MM.1S (cell line): Measurements from ENCODE around the gene PER1.
"Not testable (repeated sequence)": the region's sequence is repeated elsewhere in the genome, so short reads cannot be mapped to it uniquely, and the experiment has no call there.

Experiments
- DNase-seq: peaks from one replicate; pipeline ENCODE4 v3.0.0-alpha.2; 2015
- H2AFZ ChIP-seq: fragments of 300-600 bp; sonication (generic); 2 replicates; pipeline ENCODE4 v1.6.0; 2016; ENCODE audit warnings: antibody characterized with exemption, low read length
- H3F3A ChIP-seq: fragments of 300-600 bp; sonication (generic); 2 replicates; pipeline ENCODE4 v1.6.1; 2016; ENCODE audit warnings: mild to moderate bottlenecking, antibody characterized with exemption, low read length, moderate library complexity, mixed read lengths; ENCODE audit not compliant: insufficient read depth
- H3K27ac ChIP-seq: fragments of 300-600 bp; sonication (generic); 2 replicates; pipeline ENCODE4 v1.5.1; 2016; ENCODE audit warnings: mild to moderate bottlenecking, low read length
- H3K27me3 ChIP-seq: fragments of 300-600 bp; sonication (generic); replicated peaks from 2 replicates; pipeline ENCODE4 v1.6.0; 2016; ENCODE audit warnings: low read length; ENCODE audit not compliant: insufficient read depth
- H3K36me3 ChIP-seq: fragments of 300-600 bp; sonication (generic); replicated peaks from 2 replicates; pipeline ENCODE4 v1.6.1; 2016; ENCODE audit warnings: mild to moderate bottlenecking, low read length, mixed read lengths; ENCODE audit not compliant: insufficient read depth
- H3K4me1 ChIP-seq: fragments of 300-600 bp; sonication (generic); 2 replicates; pipeline ENCODE4 v1.6.1; 2016; ENCODE audit warnings: low read length, mixed read lengths
- H3K4me2 ChIP-seq: fragments of 300-600 bp; sonication (generic); 2 replicates; pipeline ENCODE4 v1.6.0; 2016; ENCODE audit warnings: low read depth, low read length
- H3K4me3 ChIP-seq: fragments of 300-600 bp; sonication (generic); 2 replicates; pipeline ENCODE4 v1.5.1; 2016; ENCODE audit warnings: low read length, mixed read lengths
- H3K79me2 ChIP-seq: fragments of 300-600 bp; sonication (generic); 2 replicates; pipeline ENCODE4 v1.6.1; 2016; ENCODE audit warnings: mixed run types, low read length, mixed read lengths
- H3K9ac ChIP-seq: fragments of 300-600 bp; sonication (generic); 2 replicates; pipeline ENCODE4 v1.6.1; 2016; ENCODE audit warnings: low read length, mixed read lengths
- H3K9me2 ChIP-seq: fragments of 300-600 bp; sonication (generic); replicated peaks from 2 replicates; pipeline ENCODE4 v1.6.1; 2016; ENCODE audit warnings: mild to moderate bottlenecking, low read length, mixed read lengths; ENCODE audit not compliant: insufficient read depth
- H3K9me3 ChIP-seq: fragments of 300-600 bp; sonication (generic); replicated peaks from 2 replicates; pipeline ENCODE4 v1.6.1; 2016; ENCODE audit warnings: mild to moderate bottlenecking, low read length, mixed read lengths; ENCODE audit not compliant: insufficient read depth
- H4K20me1 ChIP-seq: fragments of 300-600 bp; sonication (generic); 2 replicates; pipeline ENCODE4 v1.6.1; 2016; ENCODE audit warnings: mild to moderate bottlenecking, low read length, moderate library complexity, mixed read lengths; ENCODE audit not compliant: insufficient read depth
- CTCF ChIP-seq: fragments of 300-600 bp; sonication (generic); IDR thresholded peaks from 2 replicates; pipeline ENCODE4 v1.5.1; 2016; ENCODE audit warnings: antibody characterized with exemption, low read length, mixed read lengths
- EZH2 ChIP-seq: fragments of 300-600 bp; sonication (generic); optimal IDR thresholded peaks from 2 replicates; pipeline ENCODE3; 2017; ENCODE audit warnings: low read depth, mild to moderate bottlenecking, antibody characterized with exemption, low read length, mixed read lengths
- EZH2phosphoT487 ChIP-seq: fragments of 300-600 bp; sonication (generic); IDR thresholded peaks from 2 replicates; pipeline ENCODE4 v1.6.1; 2018; ENCODE audit warnings: antibody characterized with exemption, low read length

PER1 gene

GRCh38 chr17:8173056-8173870 is 21.1 kb upstream of the PER1 start:
- peaks cover 23% of the 10 kb centered on the region for H3F3A ChIP-seq
- H3K27ac ChIP-seq: peak overlapping the region; percentile 90
- H3K27me3 ChIP-seq: no peaks in the 10 kb centered on the region
- peak; percentile 97 for DNase-seq
- TF ChIP-seq EZH2phosphoT487 (no peak), EZH2 (no peak), CTCF (no peak)
- H3K9me3 ChIP-seq: no peaks in the 10 kb centered on the region
- H2AFZ ChIP-seq: peak overlapping the region; percentile 68
- peaks cover 17% of the 10 kb centered on the region; the same call in 1 of the 2 replicates for H3K4me1 ChIP-seq
- H4K20me1 ChIP-seq: no peaks in the 10 kb centered on the region
- H3K9ac ChIP-seq: peak overlapping the region; percentile 84
- no peaks in the 10 kb centered on the region for H3K36me3 ChIP-seq
- H3K79me2 ChIP-seq: no peaks in the 10 kb centered on the region; the same call in 1 of the 2 replicates
- H3K4me2 ChIP-seq: peak overlapping the region; percentile 82; the same call in 1 of the 2 replicates
- no peaks in the 10 kb centered on the region for H3K9me2 ChIP-seq
- H3K4me3 ChIP-seq: peak overlapping the region; percentile 54

GRCh38 chr17:8170186-8170585 is 18.0 kb upstream of the PER1 start:
- H2AFZ ChIP-seq, H3K27ac ChIP-seq, H3K79me2 ChIP-seq, H3K4me2 ChIP-seq, H3K9me3 ChIP-seq, H3K36me3 ChIP-seq, DNase-seq, H3K9ac ChIP-seq, H4K20me1 ChIP-seq, H3K27me3 ChIP-seq, H3K9me2 ChIP-seq, H3K4me3 ChIP-seq: not testable (repeated sequence)
- H3K4me1 ChIP-seq: peaks cover 13% of the 10 kb centered on the region; the same call in 1 of the 2 replicates
- H3F3A ChIP-seq: peaks cover 20% of the 10 kb centered on the region

- DNase-seq: no peak
These were observed 15.3 kb upstream of the PER1 start for GRCh38 chr17:8167526-8167925.

More at GRCh38 chr17:8167526-8167925, 15.3 kb upstream of the PER1 start:
- H3K36me3 ChIP-seq: no peaks in the 10 kb centered on the region
- no peak overlapping the region for H3K27ac ChIP-seq
- no peaks in the 10 kb centered on the region for H3K9me3 ChIP-seq
- H4K20me1 ChIP-seq: no peaks in the 10 kb centered on the region
- no peaks in the 10 kb centered on the region for H3K9me2 ChIP-seq
- H3K79me2 ChIP-seq: peaks cover 7% of the 10 kb centered on the region
- no peak overlapping the region for H3K4me3 ChIP-seq
- no peak for TF ChIP-seq CTCF
- TF ChIP-seq EZH2phosphoT487: no peak
- no peak for TF ChIP-seq EZH2
- H3K27me3 ChIP-seq: no peaks in the 10 kb centered on the region
- no peak overlapping the region for H2AFZ ChIP-seq
- H3K4me1 ChIP-seq: peaks cover 13% of the 10 kb centered on the region
- H3K9ac ChIP-seq: no peak overlapping the region
- peaks cover 7% of the 10 kb centered on the region for H3F3A ChIP-seq
- H3K4me2 ChIP-seq: no peak overlapping the region
